GM12865 (cell line): Measurements from ENCODE around the gene NDRG3.
"Not testable (repeated sequence)": the region's sequence is repeated elsewhere in the genome, so short reads cannot be mapped to it uniquely, and the experiment has no call there.

ENCODE experiments used
- DNase-seq: peaks from one replicate; pipeline ENCODE4 v3.0.0; 2010; ENCODE audit warnings: low read depth
- H3K4me3 ChIP-seq: 2 replicates; pipeline ENCODE4 v1.5.1; 2011; ENCODE audit warnings: mild to moderate bottlenecking, low read depth, low read length, control low read depth
- CTCF ChIP-seq: IDR thresholded peaks from 2 replicates; pipeline ENCODE4 v1.5.1; 2011; ENCODE audit warnings: low read length, control low read depth, low read depth, inconsistent platforms; ENCODE audit not compliant: insufficient read depth; ENCODE audit errors: missing control alignments

Gene NDRG3

DNA sequence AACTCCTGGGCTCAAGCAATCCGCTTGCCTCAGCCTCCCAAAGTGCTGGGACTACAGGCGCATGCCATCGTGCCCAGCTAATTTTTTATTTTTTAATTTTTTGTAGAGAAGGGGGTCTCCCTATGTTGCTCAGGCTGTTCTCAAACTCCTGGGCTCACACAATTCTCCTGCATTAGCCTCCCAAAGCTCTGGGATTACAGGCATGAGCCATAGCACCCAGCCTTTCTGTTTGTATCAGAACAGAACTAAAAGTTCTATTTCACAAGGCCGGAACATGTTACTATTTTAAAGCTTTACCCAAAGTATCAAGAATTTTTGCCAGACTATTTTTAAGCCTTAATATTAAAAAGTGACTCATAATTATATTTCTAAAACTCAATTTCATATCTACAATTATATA, 42.4 kb downstream of the NDRG3 start:
- DNase-seq, result no peak
- no peak overlapping the region for H3K4me3 ChIP-seq
- TF ChIP-seq CTCF, result no peak

DNA sequence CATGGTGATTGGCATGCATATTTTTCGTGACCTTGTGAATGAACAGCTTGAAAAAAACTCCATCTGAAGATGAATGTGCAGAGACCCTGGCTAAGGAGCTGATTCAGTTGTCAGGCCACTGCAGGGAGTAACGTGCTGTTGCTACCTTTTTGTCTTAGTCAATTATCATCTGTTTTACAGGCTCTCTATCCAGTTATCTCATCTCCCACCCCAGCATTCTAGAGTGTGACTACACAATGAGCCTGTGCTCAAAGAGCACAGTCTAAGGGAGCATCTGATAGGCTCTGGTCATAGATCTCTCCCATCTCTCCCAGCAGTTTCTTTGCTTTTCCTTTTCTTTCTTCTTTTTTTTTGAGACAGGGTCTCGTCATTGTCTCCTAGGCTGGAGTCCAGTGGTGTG, 45.5 kb downstream of the NDRG3 start:
- no peak overlapping the region for H3K4me3 ChIP-seq
- no peak for DNase-seq
- no peak for TF ChIP-seq CTCF

- not testable (repeated sequence) for H3K4me3 ChIP-seq, DNase-seq
These were observed 50.4 kb downstream of the NDRG3 start for GRCh38 chr20:36695467-36695866.

DNA sequence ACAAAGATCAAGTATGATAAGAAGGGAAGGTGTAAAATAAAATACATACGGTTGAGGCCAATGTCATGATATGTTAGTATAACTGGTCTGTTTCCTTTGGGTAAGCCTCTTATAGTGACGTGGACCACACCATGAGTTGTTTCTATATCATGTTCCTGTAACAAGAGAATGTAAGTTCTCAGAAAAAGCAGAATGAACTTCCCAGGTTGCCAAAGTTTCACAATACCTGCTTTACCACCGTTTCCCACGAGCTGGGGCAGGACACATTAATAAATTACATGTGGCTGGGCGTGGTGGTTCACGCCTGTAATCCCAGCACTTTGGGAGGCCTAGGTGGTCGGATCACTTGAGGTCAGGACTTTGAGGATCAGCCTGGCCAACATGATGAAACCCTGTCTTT, 57.3 kb downstream of the NDRG3 start:
- TF ChIP-seq CTCF, result no peak
- H3K4me3 ChIP-seq, result no peak overlapping the region
- DNase-seq, result no peak

GRCh38 chr20:36687850-36688249, 58.0 kb downstream of the NDRG3 start:
- no peak for TF ChIP-seq CTCF
- no peak for DNase-seq
- H3K4me3 ChIP-seq, result no peak overlapping the region

DNA sequence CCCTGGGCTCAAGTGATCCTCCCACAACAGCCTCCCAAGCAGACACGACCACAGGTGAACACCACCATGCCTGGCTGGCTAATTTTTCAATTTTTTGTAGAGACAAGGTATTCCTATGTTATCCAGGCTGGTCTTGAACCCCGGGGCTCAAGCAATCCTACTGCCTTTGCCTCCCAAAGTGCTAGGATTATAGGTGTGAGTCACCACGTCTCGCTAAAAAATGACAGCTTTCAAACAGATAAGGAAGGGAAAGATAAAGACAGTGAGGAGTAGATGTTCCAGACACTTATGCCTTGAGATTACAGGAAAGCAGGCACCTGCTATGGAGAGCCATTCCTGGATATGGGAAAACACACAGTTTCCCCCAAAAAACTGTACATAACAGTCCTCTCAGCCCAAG, 58.9 kb downstream of the NDRG3 start:
- H3K4me3 ChIP-seq, result no peak overlapping the region
- DNase-seq, result no peak
- no peak for TF ChIP-seq CTCF

- DNase-seq, result no peak
- H3K4me3 ChIP-seq, result no peak overlapping the region
- no peak for TF ChIP-seq CTCF
These were observed 59.4 kb downstream of the NDRG3 start for GRCh38 chr20:36686504-36686903.

- TF ChIP-seq CTCF, result no peak
- H3K4me3 ChIP-seq, result no peak overlapping the region
- DNase-seq, result no peak
These were observed 61.1 kb downstream of the NDRG3 start for GRCh38 chr20:36684747-36685146.
